NCI-H69 (cell line): Measurements from ENCODE around the gene TTLL1.
"Not testable (repeated sequence)": the region's sequence is repeated elsewhere in the genome, so short reads cannot be mapped to it uniquely, and the experiment has no call there.

Experiments used
- DNase-seq: peaks from one replicate; lab custom pipeline; 2025; lab: John Stamatoyannopoulos, UW

The TTLL1 gene

GRCh38 chr22:43110444-43110926, 21.3 kb upstream of the TTLL1 start, which contains the start of gene BIK:
BIK (plus strand) TSS chr22:43110750; CDS start chr22:43124023, 13,273 bp downstream.
- DNase-seq = peak; percentile 67

GRCh38 chr22:43109921-43110443, 20.8 kb upstream of the TTLL1 start:
- peak; percentile 40 for DNase-seq

GRCh38 chr22:43109511-43109910, 20.3 kb upstream of the TTLL1 start:
- no peak for DNase-seq

- DNase-seq = no peak
Measured at GRCh38 chr22:43106302-43106701, 17.1 kb upstream of the TTLL1 start.

- DNase-seq = not testable (repeated sequence)
Measured at GRCh38 chr22:43104950-43105349, 15.8 kb upstream of the TTLL1 start.

GRCh38 chr22:43104056-43104625, 14.9 kb upstream of the TTLL1 start:
- DNase-seq = not testable (repeated sequence)

GRCh38 chr22:43101306-43101705, 12.1 kb upstream of the TTLL1 start:
- DNase-seq = no peak

GRCh38 chr22:43100225-43100624, 11.0 kb upstream of the TTLL1 start:
- DNase-seq = no peak

GRCh38 chr22:43099095-43099494, 9.9 kb upstream of the TTLL1 start:
- no peak for DNase-seq

- DNase-seq = no peak
Measured at GRCh38 chr22:43098356-43098755, 9.2 kb upstream of the TTLL1 start.

GRCh38 chr22:43096420-43096819, 7.2 kb upstream of the TTLL1 start:
- no peak for DNase-seq

- peak; percentile 84 for DNase-seq
Measured at GRCh38 chr22:43094551-43094950, 5.4 kb upstream of the TTLL1 start.

- DNase-seq = peak; percentile 92
Measured at GRCh38 chr22:43094085-43094484, 4.9 kb upstream of the TTLL1 start.

GRCh38 chr22:43092085-43092484, 2.9 kb upstream of the TTLL1 start:
- DNase-seq = no peak

- peak; percentile 86 for DNase-seq
Measured at GRCh38 chr22:43090130-43090789, 1.1 kb upstream of the TTLL1 start.

- DNase-seq = no peak
Measured at GRCh38 chr22:43088627-43088983, 586 bp downstream of the TTLL1 start.

- no peak for DNase-seq
Measured at GRCh38 chr22:43085658-43086606, 3.3 kb downstream of the TTLL1 start.

GRCh38 chr22:43081968-43082367, 7.2 kb downstream of the TTLL1 start:
- no peak for DNase-seq

GRCh38 chr22:43080616-43081015, 8.6 kb downstream of the TTLL1 start:
- DNase-seq = peak; percentile 17

- no peak for DNase-seq
Measured at GRCh38 chr22:43079742-43080141, 9.4 kb downstream of the TTLL1 start.

- no peak for DNase-seq
Measured at GRCh38 chr22:43078522-43078921, 10.7 kb downstream of the TTLL1 start.

- peak; percentile 53 for DNase-seq
Measured at GRCh38 chr22:43077121-43077877, 11.9 kb downstream of the TTLL1 start.
